ENCODE measurements around the gene KRT2.

KRT2 gene

DNA sequence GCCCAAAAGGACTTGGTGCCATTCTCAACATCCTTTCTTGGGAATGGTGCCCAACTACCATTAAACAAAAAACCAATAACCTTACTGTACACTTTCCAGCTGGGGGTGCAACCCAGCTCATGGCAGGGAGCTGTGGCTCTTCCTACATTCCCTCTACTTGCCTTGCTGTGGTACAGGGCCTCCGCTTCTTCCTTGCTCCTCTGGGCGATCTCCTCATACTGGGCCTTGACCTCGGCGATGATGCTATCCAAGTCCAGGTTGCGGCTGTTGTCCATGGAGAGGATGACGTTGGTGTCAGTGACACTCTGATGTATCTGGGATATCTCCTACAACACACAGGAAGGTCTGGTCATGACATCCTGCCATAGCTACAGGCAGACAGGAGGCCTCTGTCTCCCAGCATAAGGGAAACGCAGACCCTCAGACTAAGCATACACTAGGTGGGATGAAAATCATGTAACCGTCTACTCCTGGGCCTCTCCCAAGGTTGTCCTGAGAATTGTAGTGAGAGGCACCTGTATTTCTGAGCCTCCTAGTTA is 3.9 kb downstream of the KRT2 start:
- no peak for TF ChIP-seq ZFX (IDR thresholded peaks at IDR 0.05)
- TF ChIP-seq, protein P1, sequence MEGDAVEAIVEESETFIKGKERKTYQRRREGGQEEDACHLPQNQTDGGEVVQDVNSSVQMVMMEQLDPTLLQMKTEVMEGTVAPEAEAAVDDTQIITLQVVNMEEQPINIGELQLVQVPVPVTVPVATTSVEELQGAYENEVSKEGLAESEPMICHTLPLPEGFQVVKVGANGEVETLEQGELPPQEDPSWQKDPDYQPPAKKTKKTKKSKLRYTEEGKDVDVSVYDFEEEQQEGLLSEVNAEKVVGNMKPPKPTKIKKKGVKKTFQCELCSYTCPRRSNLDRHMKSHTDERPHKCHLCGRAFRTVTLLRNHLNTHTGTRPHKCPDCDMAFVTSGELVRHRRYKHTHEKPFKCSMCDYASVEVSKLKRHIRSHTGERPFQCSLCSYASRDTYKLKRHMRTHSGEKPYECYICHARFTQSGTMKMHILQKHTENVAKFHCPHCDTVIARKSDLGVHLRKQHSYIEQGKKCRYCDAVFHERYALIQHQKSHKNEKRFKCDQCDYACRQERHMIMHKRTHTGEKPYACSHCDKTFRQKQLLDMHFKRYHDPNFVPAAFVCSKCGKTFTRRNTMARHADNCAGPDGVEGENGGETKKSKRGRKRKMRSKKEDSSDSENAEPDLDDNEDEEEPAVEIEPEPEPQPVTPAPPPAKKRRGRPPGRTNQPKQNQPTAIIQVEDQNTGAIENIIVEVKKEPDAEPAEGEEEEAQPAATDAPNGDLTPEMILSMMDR (conservative IDR thresholded peaks at IDR 0.05), result no peak
- H3K27ac ChIP-seq, result no peak overlapping the region

DNA sequence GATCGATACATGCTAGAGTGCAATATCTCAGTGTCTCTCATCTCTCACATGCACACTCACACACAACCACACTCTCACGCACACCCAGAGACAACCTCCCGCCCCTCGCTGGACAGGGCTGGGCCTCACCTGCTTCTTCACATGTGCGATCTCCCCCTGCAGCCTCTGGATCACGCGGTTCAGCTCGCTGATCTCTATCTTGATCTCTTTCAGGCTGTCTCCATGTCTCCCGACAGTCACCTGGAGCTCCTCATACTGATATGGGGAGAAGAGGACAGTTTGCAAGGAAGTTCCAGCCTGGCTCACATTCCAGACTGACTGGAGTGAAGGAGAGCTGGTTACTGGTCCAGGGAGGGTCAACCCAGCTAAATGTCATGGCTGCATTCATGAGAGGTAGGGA is 4.4 kb downstream of the KRT2 start:
- TF ChIP-seq ZFX (IDR thresholded peaks at IDR 0.05), result no peak
- TF ChIP-seq, protein P1 (conservative IDR thresholded peaks at IDR 0.05), result no peak
- no peak overlapping the region for H3K27ac ChIP-seq

DNA sequence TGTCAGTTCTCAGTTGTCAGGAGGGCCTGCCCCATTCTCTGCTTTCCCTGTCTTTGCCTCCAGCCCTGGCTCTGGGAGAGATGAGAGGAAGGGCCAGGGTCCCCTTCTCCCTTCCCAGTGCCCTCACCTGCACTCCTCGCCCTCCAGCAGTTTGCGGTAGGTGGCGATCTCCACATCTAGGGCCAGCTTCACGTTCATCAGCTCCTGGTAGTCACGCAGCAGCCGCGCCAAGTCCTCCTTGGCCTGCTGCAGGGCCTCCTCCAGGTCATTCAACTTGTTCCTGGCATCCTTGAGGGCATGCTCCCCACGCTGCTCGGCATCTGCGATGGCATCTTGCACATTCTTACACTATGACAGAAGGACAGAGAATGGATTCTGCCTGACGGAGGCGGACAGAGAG is 5.4 kb downstream of the KRT2 start:
- TF ChIP-seq, protein P1 (conservative IDR thresholded peaks at IDR 0.05), result no peak
- TF ChIP-seq ZFX (IDR thresholded peaks at IDR 0.05), result no peak
- no peak overlapping the region for H3K27ac ChIP-seq

- no peak overlapping the region for H3K27ac ChIP-seq
- TF ChIP-seq, protein P1 (conservative IDR thresholded peaks at IDR 0.05), result no peak
- no peak for TF ChIP-seq ZFX (IDR thresholded peaks at IDR 0.05)
These were observed 6.0 kb downstream of the KRT2 start for GRCh38 chr12:52645982-52646381.

DNA sequence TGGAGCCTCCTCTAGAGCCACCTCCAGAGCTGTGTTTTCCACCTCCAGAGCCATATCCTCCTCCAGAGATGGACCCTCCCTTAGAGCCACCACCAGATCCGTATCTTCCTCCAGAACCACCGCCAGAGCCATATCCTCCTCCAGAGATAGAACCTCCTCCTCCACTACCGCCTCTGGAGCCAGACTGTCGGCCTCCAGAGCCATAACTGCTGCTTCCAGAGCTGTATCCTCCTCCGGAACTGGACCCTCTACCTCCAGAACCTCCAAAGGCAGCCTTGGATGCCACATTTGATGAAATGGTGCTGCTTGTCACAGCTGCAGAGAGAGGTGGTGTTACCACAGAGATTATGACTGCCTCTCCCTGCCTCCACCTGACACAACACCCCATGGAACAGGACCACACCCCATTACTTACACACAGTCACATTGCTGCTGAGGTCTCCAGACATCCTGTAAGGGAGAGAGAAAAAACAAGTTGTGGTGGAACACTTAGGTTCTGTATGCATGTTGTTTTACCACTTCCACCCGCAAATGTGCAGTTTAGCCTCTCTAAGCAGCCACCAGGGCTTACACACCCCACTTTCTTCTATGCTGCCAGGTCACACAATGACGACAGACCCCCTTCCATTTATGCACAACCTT is 6.8 kb downstream of the KRT2 start:
- no peak overlapping the region for H3K27ac ChIP-seq
- TF ChIP-seq ZFX (IDR thresholded peaks at IDR 0.05), result no peak
- TF ChIP-seq, protein P1 (conservative IDR thresholded peaks at IDR 0.05), result no peak

DNA sequence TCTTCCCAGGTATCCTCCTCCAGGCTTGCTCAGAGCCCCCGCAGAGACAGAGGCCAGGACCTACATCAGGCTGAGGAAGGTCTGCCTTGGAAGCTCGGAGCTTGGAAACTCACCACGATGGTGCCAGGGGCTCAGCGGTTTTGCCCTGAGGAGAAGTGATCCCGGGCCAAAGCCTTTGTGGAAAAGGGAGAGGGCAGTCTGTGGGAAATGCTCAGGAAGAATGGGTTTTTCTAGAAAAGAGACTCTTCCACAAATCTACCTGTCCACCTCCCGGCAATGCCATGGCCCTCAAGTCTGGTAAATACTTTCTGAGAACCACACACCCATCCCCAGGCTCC is 8.0 kb downstream of the KRT2 start:
- TF ChIP-seq, protein P1 (conservative IDR thresholded peaks at IDR 0.05), result no peak
- no peak for TF ChIP-seq ZFX (IDR thresholded peaks at IDR 0.05)
- no peak overlapping the region for H3K27ac ChIP-seq

- TF ChIP-seq, protein P1 (conservative IDR thresholded peaks at IDR 0.05), result no peak
- no peak for TF ChIP-seq ZFX (IDR thresholded peaks at IDR 0.05)
- no peak overlapping the region for H3K27ac ChIP-seq
These were observed 8.6 kb downstream of the KRT2 start for GRCh38 chr12:52643233-52644077.
